ENCODE results near the gene MLXIPL. TPM values are rescaled to one million over a fixed set of nuclear protein-coding genes. Genes with fewer than 3 reads are reported as not detected.

MLXIPL gene
- polyA plus RNA-seq, 3 donors, result 0.15 to 0.24 TPM; not detected in 1

DNA sequence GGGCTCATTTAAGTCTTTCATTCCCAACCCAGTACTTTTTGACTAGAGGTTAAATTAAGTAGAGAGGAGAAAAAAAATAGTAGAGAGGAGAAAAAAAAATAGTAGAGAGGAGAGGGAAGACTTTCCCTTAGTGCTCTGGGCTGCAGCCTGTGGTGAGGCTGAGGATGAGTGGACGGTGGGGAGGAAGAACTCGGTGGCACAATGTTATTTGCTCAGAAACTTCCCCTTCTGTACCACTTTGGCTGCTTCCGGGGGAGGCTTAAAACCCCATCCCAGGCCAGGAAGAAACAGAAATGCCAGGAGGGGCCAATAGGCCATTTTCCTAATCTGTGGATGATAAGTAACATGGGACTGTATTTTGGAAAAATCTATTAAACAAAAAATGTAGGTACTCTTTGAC is 14.6 kb upstream of the MLXIPL start:
- no peaks in the 10 kb centered on the region for H4K20me1 ChIP-seq (ENCODE audit: insufficient read depth, low read length)
- peaks cover 0 to 9% of the 10 kb centered on the region in 2 donors for H3K27me3 ChIP-seq (ENCODE audit: control insufficient read depth in 2 of 2, insufficient read depth in 2 of 2, low read length in 2 of 2)
- Mint-ChIP-seq H3K4me1 (peaks cover 19% of the 10 kb centered on the region), H3K27ac (peak overlapping the region in 2 of 7 donors; percentile 26 to 32), H3K27me3 (ENCODE audit: low read depth in 3 of 3) (peaks cover 10 to 44% (median 31%) of the 10 kb centered on the region in 3 donors), H3K4me3 (no peak overlapping the region), H3K36me3 (no peaks in the 10 kb centered on the region), H3K9me3 (peaks cover 3 to 35% (median 28%) of the 10 kb centered on the region in 7 donors)
- H3K4me2 ChIP-seq (replicated peaks; ENCODE audit: extremely low read depth, low read length, poor library complexity, severe bottlenecking), result no peak overlapping the region
- H3K27ac ChIP-seq (ENCODE audit: low read depth in 1 of 2, low read length in 2 of 2), result no peak overlapping the region
- DNase-seq, result peak in 2 of 3 donors; percentile 14 to 30
- H2AFZ ChIP-seq (ENCODE audit: insufficient read depth, low read depth, low read length, poor library complexity, severe bottlenecking), result no peak overlapping the region
- H3K9me3 ChIP-seq (replicated peaks in 1 of 2; ENCODE audit: control insufficient read depth in 1 of 2, insufficient read depth in 1 of 2, low read length in 2 of 2), result peaks cover 15 to 24% of the 10 kb centered on the region in 2 donors
- peaks cover 11 to 20% of the 10 kb centered on the region in 2 donors for H3K4me1 ChIP-seq (ENCODE audit: control insufficient read depth in 1 of 2, insufficient read depth in 2 of 2, low read length in 2 of 2)
- no peaks in the 10 kb centered on the region for H3K36me3 ChIP-seq (replicated peaks in 1 of 2; ENCODE audit: control insufficient read depth in 1 of 2, insufficient read depth in 2 of 2, low read length in 2 of 2)
- TF ChIP-seq, protein P1, sequence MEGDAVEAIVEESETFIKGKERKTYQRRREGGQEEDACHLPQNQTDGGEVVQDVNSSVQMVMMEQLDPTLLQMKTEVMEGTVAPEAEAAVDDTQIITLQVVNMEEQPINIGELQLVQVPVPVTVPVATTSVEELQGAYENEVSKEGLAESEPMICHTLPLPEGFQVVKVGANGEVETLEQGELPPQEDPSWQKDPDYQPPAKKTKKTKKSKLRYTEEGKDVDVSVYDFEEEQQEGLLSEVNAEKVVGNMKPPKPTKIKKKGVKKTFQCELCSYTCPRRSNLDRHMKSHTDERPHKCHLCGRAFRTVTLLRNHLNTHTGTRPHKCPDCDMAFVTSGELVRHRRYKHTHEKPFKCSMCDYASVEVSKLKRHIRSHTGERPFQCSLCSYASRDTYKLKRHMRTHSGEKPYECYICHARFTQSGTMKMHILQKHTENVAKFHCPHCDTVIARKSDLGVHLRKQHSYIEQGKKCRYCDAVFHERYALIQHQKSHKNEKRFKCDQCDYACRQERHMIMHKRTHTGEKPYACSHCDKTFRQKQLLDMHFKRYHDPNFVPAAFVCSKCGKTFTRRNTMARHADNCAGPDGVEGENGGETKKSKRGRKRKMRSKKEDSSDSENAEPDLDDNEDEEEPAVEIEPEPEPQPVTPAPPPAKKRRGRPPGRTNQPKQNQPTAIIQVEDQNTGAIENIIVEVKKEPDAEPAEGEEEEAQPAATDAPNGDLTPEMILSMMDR (IDR thresholded peaks at IDR 0.05), result no peak
- no peak overlapping the region for H3K4me3 ChIP-seq (replicated peaks in 1 of 3; ENCODE audit: low read depth in 2 of 3, low read length in 3 of 3)
- no peaks in the 10 kb centered on the region for H3K79me2 ChIP-seq (ENCODE audit: insufficient read depth, low read length)
- no peak overlapping the region for H3K9ac ChIP-seq (ENCODE audit: insufficient read depth, low read length, poor library complexity, severe bottlenecking)
- intact Hi-C loops (cut with micrococcal nuclease), result loop anchor here in 1 of 2 donors (2.0 kb wide), 1 partner anchor 42 kb away; no protein-coding TSS in a partner anchor
- WGBS (ENCODE audit: insufficient coverage), result no CpG with 5 or more reads among the region's 3 CpGs

GRCh38 chr7:73635428-73636200 is 11.3 kb upstream of the MLXIPL start:
- Mint-ChIP-seq H3K4me1 (peaks cover 19% of the 10 kb centered on the region), H3K4me3 (peak overlapping the region; percentile 17 to 70), H3K27me3 (ENCODE audit: low read depth in 3 of 3) (peaks cover 21 to 49% (median 40%) of the 10 kb centered on the region in 3 donors), H3K36me3 (no peaks in the 10 kb centered on the region), H3K9me3 (peaks cover 0 to 8% (median 5%) of the 10 kb centered on the region in 7 donors), H3K27ac (peak overlapping the region in 3 of 7 donors; percentile 37 to 81 (median 78))
- Histone ChIP-seq H3K27ac (ENCODE audit: low read depth in 1 of 2, low read length in 2 of 2) (no peak overlapping the region), H3K27me3 (ENCODE audit: control insufficient read depth in 2 of 2, insufficient read depth in 2 of 2, low read length in 2 of 2) (peaks cover 0 to 18% of the 10 kb centered on the region in 2 donors), H3K4me1 (ENCODE audit: control insufficient read depth in 1 of 2, insufficient read depth in 2 of 2, low read length in 2 of 2) (peaks cover 11 to 20% of the 10 kb centered on the region in 2 donors), H3K9ac (ENCODE audit: insufficient read depth, low read length, poor library complexity, severe bottlenecking) (no peak overlapping the region), H3K9me3 (replicated peaks in 1 of 2; ENCODE audit: control insufficient read depth in 1 of 2, insufficient read depth in 1 of 2, low read length in 2 of 2) (peaks cover 0 to under 1% of the 10 kb centered on the region in 2 donors), H2AFZ (ENCODE audit: insufficient read depth, low read depth, low read length, poor library complexity, severe bottlenecking) (no peak overlapping the region), H4K20me1 (ENCODE audit: insufficient read depth, low read length) (no peaks in the 10 kb centered on the region), H3K36me3 (replicated peaks in 1 of 2; ENCODE audit: control insufficient read depth in 1 of 2, insufficient read depth in 2 of 2, low read length in 2 of 2) (no peaks in the 10 kb centered on the region), H3K4me3 (replicated peaks in 1 of 3; ENCODE audit: low read depth in 2 of 3, low read length in 3 of 3) (no peak overlapping the region), H3K4me2 (replicated peaks; ENCODE audit: extremely low read depth, low read length, poor library complexity, severe bottlenecking) (no peak overlapping the region), H3K79me2 (ENCODE audit: insufficient read depth, low read length) (no peaks in the 10 kb centered on the region)
- intact Hi-C loops (cut with micrococcal nuclease), result no loop called here
- no peak for DNase-seq
- WGBS (ENCODE audit: insufficient coverage), result 87% methylated on average over 4 of the region's 8 CpGs
- TF ChIP-seq, protein P1 (IDR thresholded peaks at IDR 0.05), result no peak

All from CD14-positive monocyte (primary cell).